ENCODE measurements around the gene SYT15B.
"Not testable (repeated sequence)": the region's sequence is repeated elsewhere in the genome, so short reads cannot be mapped to it uniquely, and the experiment has no call there.

The SYT15B gene

GRCh38 chr10:47723362-47723761 lies 40.0 kb downstream of the SYT15B start:
- not testable (repeated sequence) for H3K4me2 ChIP-seq (ENCODE audit: low read length); H3K4me3 ChIP-seq (ENCODE audit: low read length); H3K9ac ChIP-seq (ENCODE audit: low read depth, low read length); H3K4me1 ChIP-seq (ENCODE audit: control insufficient read depth, insufficient read depth, low read length); H3K36me3 ChIP-seq (ENCODE audit: insufficient read depth, low read length); H3K9me3 ChIP-seq (replicated peaks; ENCODE audit: low read length); H3K27me3 ChIP-seq (ENCODE audit: control insufficient read depth, insufficient read depth, low read length)

GRCh38 chr10:47717011-47717769 lies 46.2 kb downstream of the SYT15B start:
- not testable (repeated sequence) for H3K36me3 ChIP-seq (ENCODE audit: insufficient read depth, low read length); H3K9me3 ChIP-seq (replicated peaks; ENCODE audit: low read length); H3K4me3 ChIP-seq (ENCODE audit: low read length); H3K4me1 ChIP-seq (ENCODE audit: control insufficient read depth, insufficient read depth, low read length); H3K4me2 ChIP-seq (ENCODE audit: low read length); H3K9ac ChIP-seq (ENCODE audit: low read depth, low read length); H3K27me3 ChIP-seq (ENCODE audit: control insufficient read depth, insufficient read depth, low read length)
